Natural killer cell (primary cell): ENCODE measurements around the gene UBAC2. TPM values are rescaled to one million over a fixed set of nuclear protein-coding genes. Genes with fewer than 3 reads are reported as not detected.

Experiments
- ATAC-seq, 3 donors: fragments of 150-1000 bp in 2 of 3; fragments of 200-7000 bp in 1 of 3; cut with Tn5 transposase; 1 replicate in 1 of 3; 2 replicates in 2 of 3; pipeline ENCODE4 v1.10.0; 2021; ENCODE audit warnings: mild to moderate bottlenecking in 2 of 3, moderate library complexity in 2 of 3
- DNase-seq, 2 donors: peaks; one replicate each; pipeline versions ENCODE4 v3.0.0 to v3.0.0-alpha.2; 2013 to 2021; ENCODE audit warnings: mixed read lengths in 1 of 2
- H3K27ac ChIP-seq: one replicate; pipeline ENCODE4 v1.5.1; 2013; ENCODE audit warnings: mild to moderate bottlenecking, low read length
- H3K27me3 ChIP-seq: one replicate; pipeline ENCODE4 v1.6.1; 2013; ENCODE audit warnings: low read length; ENCODE audit not compliant: control insufficient read depth, insufficient read depth
- H3K36me3 ChIP-seq: one replicate; pipeline ENCODE4 v1.6.1; 2013; ENCODE audit warnings: low read length; ENCODE audit not compliant: control insufficient read depth, insufficient read depth
- H3K4me1 ChIP-seq: one replicate; pipeline ENCODE4 v1.6.1; 2013; ENCODE audit warnings: low read length; ENCODE audit not compliant: control insufficient read depth, insufficient read depth
- H3K4me3 ChIP-seq: one replicate; pipeline ENCODE4 v1.5.1; 2013; ENCODE audit warnings: low read length
- H3K9me3 ChIP-seq: one replicate; pipeline ENCODE4 v1.6.1; 2013; ENCODE audit warnings: low read length; ENCODE audit not compliant: control insufficient read depth, insufficient read depth
- H3K27ac Mint-ChIP-seq, 2 donors: one replicate each; pipeline ENCODE4 v1.8.0; 2022; ENCODE audit warnings: mild to moderate bottlenecking in 2 of 2, mixed read lengths in 2 of 2, moderate library complexity in 1 of 2
- H3K27me3 Mint-ChIP-seq, 2 donors: one replicate each; pipeline ENCODE4 v1.8.0; 2022; ENCODE audit warnings: low read depth in 2 of 2, mixed read lengths in 2 of 2
- H3K36me3 Mint-ChIP-seq: one replicate; pipeline ENCODE4 v1.8.0; 2022; ENCODE audit warnings: mixed read lengths
- H3K4me1 Mint-ChIP-seq, 2 donors: one replicate each; pipeline ENCODE4 v1.8.0; 2022; ENCODE audit warnings: mixed read lengths in 2 of 2
- H3K4me3 Mint-ChIP-seq: one replicate; pipeline ENCODE4 v1.8.0; 2022; ENCODE audit warnings: mild to moderate bottlenecking, moderate library complexity, mixed read lengths
- H3K9me3 Mint-ChIP-seq, 2 donors: one replicate each; pipeline ENCODE4 v1.8.0; 2022; ENCODE audit warnings: mixed read lengths in 2 of 2
- CTCF ChIP-seq: fragments of 200-600 bp; IDR thresholded peaks from one replicate; pipeline ENCODE4 v1.8.0; 2022; ENCODE audit warnings: antibody characterized with exemption
- WGBS: methylation state at CpG from one replicate; pipeline ENCODE4 v1.1.7; 2013; ENCODE audit warnings: missing lambda C conversion rate; ENCODE audit not compliant: insufficient coverage; 5-methylcytosine and 5-hydroxymethylcytosine counted together
- intact Hi-C: fragments of 100-400 bp; cut with micrococcal nuclease; formaldehyde crosslinking; loops from one replicate; pipeline ENCODE4 v1.14.2; 2022
- total RNA-seq, 4 donors: library from RNA; stranded (reverse); fragments of 120-200 nt in 1 of 4; gene quantifications; one replicate each; pipeline versions ENCODE4 v1.2.3 to v1.2.4, GENCODE V29; 2013 to 2022

UBAC2 gene
- total RNA-seq, 3 donors from 2014 or later (not counting 1 experiment from before 2014, with no cell fraction given), result 50.6 to 59.1 (median 56.4) TPM

- Histone ChIP-seq H3K27ac (peak overlapping the region; percentile 9), H3K36me3 (peaks cover 6% of the 10 kb centered on the region), H3K4me1 (peaks cover 22% of the 10 kb centered on the region), H3K4me3 (no peak overlapping the region), H3K27me3 (no peaks in the 10 kb centered on the region), H3K9me3 (no peaks in the 10 kb centered on the region)
- intact Hi-C loops, result loop anchor here (10.0 kb wide), 1 partner anchor 236 kb away; no protein-coding TSS in a partner anchor
- Mint-ChIP-seq H3K27me3 (no peaks in the 10 kb centered on the region), H3K9me3 (no peaks in the 10 kb centered on the region), H3K27ac (peak overlapping the region; percentile 31 to 87), H3K4me1 (peaks cover 55 to 58% of the 10 kb centered on the region in 2 donors), H3K36me3 (no peaks in the 10 kb centered on the region), H3K4me3 (no peak overlapping the region)
- ATAC-seq (no peak), DNase-seq (no peak)
- no peak for TF ChIP-seq CTCF
- 90% methylated on average over 1 of the region's 1 CpG for WGBS
These were observed 60.4 kb downstream of the UBAC2 start for GRCh38 chr13:99261059-99261458.

GRCh38 chr13:99263126-99263785, 62.6 kb downstream of the UBAC2 start:
- H3K27ac Mint-ChIP-seq, result peak overlapping the region; percentile 61 to 68
- no peak overlapping the region for H3K4me3 ChIP-seq
- no peaks in the 10 kb centered on the region for H3K27me3 ChIP-seq
- intact Hi-C loops, result loop anchor here (10.0 kb wide), 1 partner anchor 238 kb away; no protein-coding TSS in a partner anchor
- no peaks in the 10 kb centered on the region for H3K36me3 Mint-ChIP-seq
- H3K4me1 Mint-ChIP-seq, result peaks cover 42% of the 10 kb centered on the region in 2 donors
- DNase-seq (no peak), ATAC-seq (no peak)
- peaks cover 22% of the 10 kb centered on the region for H3K4me1 ChIP-seq
- H3K4me3 Mint-ChIP-seq, result no peak overlapping the region
- H3K27me3 Mint-ChIP-seq, result no peaks in the 10 kb centered on the region
- no peak for TF ChIP-seq CTCF
- no peaks in the 10 kb centered on the region for H3K9me3 Mint-ChIP-seq
- H3K36me3 ChIP-seq, result peaks cover 5% of the 10 kb centered on the region
- no peaks in the 10 kb centered on the region for H3K9me3 ChIP-seq
- no peak overlapping the region for H3K27ac ChIP-seq
- 99% methylated on average over 5 of the region's 7 CpGs for WGBS

- intact Hi-C loops, result loop anchor here (10.0 kb wide), 1 partner anchor 239 kb away; no protein-coding TSS in a partner anchor
- TF ChIP-seq CTCF, result no peak
- Histone ChIP-seq H3K36me3 (peaks cover 5% of the 10 kb centered on the region), H3K9me3 (no peaks in the 10 kb centered on the region), H3K27me3 (no peaks in the 10 kb centered on the region), H3K27ac (peak overlapping the region; percentile 24), H3K4me1 (peaks cover 22% of the 10 kb centered on the region), H3K4me3 (no peak overlapping the region)
- DNase-seq, result peak in 1 of 2 donors; percentile 47
- Mint-ChIP-seq H3K36me3 (no peaks in the 10 kb centered on the region), H3K27ac (peak overlapping the region; percentile 61 to 68), H3K4me3 (no peak overlapping the region), H3K27me3 (no peaks in the 10 kb centered on the region), H3K4me1 (peaks cover 34 to 40% of the 10 kb centered on the region in 2 donors), H3K9me3 (no peaks in the 10 kb centered on the region)
- ATAC-seq, result no peak
- 0% methylated on average over 1 of the region's 1 CpG for WGBS
These were observed 63.4 kb downstream of the UBAC2 start for GRCh38 chr13:99264051-99264450.
